Activated naive CD4-positive, alpha-beta T cell treated with anti-CD3 and anti-CD28 coated beads, Interleukin-2, amount 50 U/mL, for 24 hours (primary cell): ENCODE measurements around the gene CLCNKB.
"Not testable (repeated sequence)": the region's sequence is repeated elsewhere in the genome, so short reads cannot be mapped to it uniquely, and the experiment has no call there.

Experiments
- H3K27ac Mint-ChIP-seq: one replicate; pipeline ENCODE4 v1.8.0; 2021; ENCODE audit warnings: mild to moderate bottlenecking, mixed read lengths
- H3K27me3 Mint-ChIP-seq: one replicate; pipeline ENCODE4 v1.8.0; 2021; ENCODE audit warnings: mixed read lengths
- H3K36me3 Mint-ChIP-seq: one replicate; pipeline ENCODE4 v1.8.0; 2021; ENCODE audit warnings: mixed read lengths
- H3K4me1 Mint-ChIP-seq: one replicate; pipeline ENCODE4 v1.8.0; 2021; ENCODE audit warnings: mixed read lengths
- H3K4me3 Mint-ChIP-seq: one replicate; pipeline ENCODE4 v1.8.0; 2021; ENCODE audit warnings: mild to moderate bottlenecking, mixed read lengths
- H3K9me3 Mint-ChIP-seq: one replicate; pipeline ENCODE4 v1.8.0; 2021; ENCODE audit warnings: mixed read lengths

The CLCNKB gene

DNA sequence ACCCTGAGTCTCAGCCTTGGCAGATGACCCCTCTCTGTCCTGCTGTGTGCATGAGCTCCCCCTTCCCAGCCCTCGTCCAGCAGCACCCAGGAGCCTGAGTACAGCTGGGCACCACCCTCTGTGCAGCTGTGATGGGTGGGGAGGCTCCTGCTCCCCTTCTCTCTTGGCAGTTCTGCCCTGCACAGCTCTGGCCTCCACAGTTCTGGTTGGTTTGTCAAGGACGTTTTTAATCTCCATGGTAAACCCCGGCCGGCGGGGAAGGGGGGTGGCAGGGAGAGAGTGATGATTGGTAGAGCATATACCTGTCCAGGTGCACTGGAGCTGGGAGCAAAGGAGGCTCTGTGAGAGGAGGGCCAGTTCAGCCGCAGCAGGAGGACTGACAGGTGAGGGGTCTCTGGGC lies 21.9 kb upstream of the CLCNKB start, which contains the start of gene CLCNKA:
Gene CLCNKA, plus strand, starts transcription at position 356 of the 400 bp plus-strand sequence. CDS start 584 bp downstream, outside the sequence.
- Mint-ChIP-seq H3K4me3 (no peak within 1 kb of the TSS), H3K9me3 (no peaks in the 10 kb centered on the region), H3K27ac (no peak within 1 kb of the TSS), H3K27me3 (no peaks in the 10 kb centered on the region), H3K36me3 (no peaks in the 10 kb centered on the region), H3K4me1 (no peaks in the 10 kb centered on the region)

DNA sequence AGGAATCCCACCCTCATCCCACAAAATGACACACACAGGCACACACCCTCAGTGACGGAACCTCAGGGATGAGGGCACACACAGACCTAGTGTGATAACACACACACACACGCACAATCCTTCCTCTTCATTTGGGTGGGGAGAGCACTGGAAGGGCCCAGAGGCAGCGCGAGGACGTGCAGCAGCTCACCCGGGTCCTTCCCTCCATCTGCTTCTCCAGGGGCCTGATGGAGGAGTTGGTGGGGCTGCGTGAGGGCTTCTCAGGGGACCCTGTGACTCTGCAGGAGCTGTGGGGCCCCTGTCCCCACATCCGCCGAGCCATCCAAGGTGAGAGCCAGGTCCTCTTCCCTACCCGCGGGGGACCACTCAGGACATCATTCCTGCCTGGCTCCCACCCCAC lies 21.2 kb upstream of the CLCNKB start:
- Mint-ChIP-seq H3K4me3 (no peak overlapping the region), H3K27me3 (no peaks in the 10 kb centered on the region), H3K4me1 (no peaks in the 10 kb centered on the region), H3K9me3 (no peaks in the 10 kb centered on the region), H3K27ac (no peak overlapping the region), H3K36me3 (no peaks in the 10 kb centered on the region)

DNA sequence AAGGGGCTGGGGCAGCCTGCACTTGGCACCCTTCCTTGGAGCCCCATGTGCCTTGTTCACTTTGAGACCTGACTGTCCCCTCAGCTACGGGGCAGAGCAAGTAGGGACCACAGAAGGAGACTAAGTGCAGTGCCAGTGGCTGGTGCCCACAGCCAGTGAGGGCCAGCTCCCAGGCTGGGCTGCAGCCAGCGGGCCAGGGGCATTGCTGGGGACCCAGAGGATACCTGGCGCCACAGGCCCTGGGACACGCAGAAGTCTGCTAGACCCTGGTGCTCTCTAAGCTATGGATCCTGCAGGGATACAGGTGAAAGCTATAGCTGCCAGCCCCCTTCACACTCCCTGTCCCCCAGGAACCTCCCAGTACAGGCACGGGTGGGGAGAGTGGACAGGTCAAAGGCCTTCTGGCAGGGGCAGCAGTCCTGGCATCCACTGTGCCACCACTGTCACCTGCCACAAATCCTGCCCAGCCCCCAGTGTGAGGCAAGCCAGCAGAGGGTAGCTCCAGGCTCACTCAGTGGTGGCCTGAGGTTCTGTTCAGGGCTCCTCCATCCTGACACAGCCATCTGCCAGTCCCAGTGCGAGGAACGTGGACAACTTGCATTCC lies 20.4 kb upstream of the CLCNKB start:
- no peaks in the 10 kb centered on the region for H3K36me3 Mint-ChIP-seq
- H3K27ac Mint-ChIP-seq = no peak overlapping the region
- H3K4me3 Mint-ChIP-seq = no peak overlapping the region
- H3K4me1 Mint-ChIP-seq = no peaks in the 10 kb centered on the region
- H3K9me3 Mint-ChIP-seq = no peaks in the 10 kb centered on the region
- H3K27me3 Mint-ChIP-seq = peaks cover 2% of the 10 kb centered on the region

DNA sequence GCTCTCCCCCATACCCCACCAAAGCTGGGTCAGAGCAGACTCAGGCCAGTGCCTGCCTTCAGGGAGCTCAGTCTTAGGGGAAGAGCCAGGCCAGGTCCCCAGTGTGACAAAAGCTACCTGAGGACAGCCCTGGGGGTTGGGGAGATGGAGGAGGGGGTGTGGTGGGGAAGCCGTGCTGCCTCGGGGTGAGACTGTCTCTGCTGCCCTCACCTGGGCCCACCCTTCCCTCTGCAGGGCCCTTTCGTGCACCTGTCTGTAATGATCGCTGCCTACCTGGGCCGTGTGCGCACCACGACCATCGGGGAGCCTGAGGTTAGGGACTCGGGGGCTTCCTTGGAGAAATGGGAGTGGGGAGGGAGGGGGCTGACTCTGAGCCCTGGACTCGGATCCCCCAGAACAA lies 17.3 kb upstream of the CLCNKB start:
- not testable (repeated sequence) for H3K27me3 Mint-ChIP-seq, H3K4me3 Mint-ChIP-seq, H3K4me1 Mint-ChIP-seq, H3K9me3 Mint-ChIP-seq, H3K36me3 Mint-ChIP-seq, H3K27ac Mint-ChIP-seq

DNA sequence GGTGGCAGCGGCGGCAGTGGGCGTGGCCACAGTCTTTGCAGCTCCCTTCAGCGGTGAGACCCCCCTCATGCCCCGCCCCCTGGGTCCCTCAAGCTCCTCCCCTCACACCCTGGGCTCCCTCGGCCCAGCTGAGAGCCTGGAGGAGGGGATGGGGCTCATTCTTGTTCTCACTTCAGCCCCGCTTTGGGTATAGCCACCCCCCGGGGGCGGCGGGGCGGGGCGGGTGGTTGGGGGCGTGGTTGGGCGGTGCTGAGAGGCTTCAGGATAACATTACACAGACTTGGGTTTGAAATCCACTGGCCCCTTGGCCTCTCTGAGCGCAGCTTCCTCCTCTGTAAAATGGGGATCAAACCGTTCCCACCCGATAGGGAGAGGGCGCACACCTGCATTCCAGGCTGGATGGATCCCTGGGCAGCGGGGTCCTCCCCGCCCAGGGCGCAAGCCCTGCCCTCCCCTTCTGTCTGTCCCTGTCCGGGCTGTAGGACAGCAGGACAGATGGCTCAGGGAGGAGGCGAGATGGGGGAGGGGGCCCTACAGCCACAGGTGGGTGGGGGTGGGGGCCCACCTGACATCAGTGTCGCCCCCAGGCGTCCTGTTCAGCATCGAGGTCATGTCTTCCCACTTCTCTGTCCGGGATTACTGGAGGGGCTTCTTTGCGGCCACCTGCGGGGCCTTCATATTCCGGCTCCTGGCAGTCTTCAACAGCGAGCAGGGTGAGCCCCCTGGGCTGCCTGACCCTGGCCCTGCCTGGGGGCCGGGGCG lies 16.7 kb upstream of the CLCNKB start:
- Mint-ChIP-seq H3K27ac (no peak overlapping the region), H3K27me3 (peaks cover 8% of the 10 kb centered on the region), H3K4me3 (peak overlapping the region; percentile 38), H3K9me3 (no peaks in the 10 kb centered on the region), H3K4me1 (no peaks in the 10 kb centered on the region), H3K36me3 (no peaks in the 10 kb centered on the region)

DNA sequence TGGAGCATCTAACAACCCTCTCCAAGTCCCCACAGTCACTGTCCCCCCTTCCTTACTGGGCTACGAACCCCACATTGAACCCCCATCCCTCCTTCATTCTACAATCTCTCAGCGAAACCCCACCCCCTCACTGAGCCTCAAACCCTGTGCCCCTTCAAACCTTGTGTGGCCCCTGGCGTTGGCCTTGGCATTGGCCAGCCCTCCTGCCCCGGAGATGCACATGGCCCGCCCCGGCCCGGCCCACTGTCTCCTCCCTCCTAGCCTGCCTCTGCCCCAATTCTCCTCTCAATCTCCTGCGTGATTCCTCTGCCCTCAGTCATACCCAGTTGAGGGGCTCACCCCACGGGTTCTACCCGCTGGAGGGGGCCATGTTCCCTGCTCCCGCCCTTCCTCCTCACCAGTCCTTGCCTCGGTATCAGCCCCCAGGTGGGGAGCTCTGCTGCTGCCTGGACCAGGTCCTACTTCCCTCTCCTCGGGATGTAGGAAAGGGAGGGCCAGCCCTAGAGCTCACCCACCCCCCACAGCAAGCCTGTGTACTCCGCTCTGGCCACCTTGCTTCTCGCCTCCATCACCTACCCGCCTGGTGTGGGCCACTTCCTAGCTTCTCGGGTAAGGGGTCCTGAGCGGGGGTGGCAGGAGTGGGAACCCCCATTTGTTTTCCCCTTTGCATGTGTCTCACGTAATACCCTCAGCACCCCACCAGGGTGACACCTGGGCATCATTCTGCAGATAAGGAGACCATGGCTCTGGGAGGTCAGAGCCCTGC lies 15.2 kb upstream of the CLCNKB start:
- Mint-ChIP-seq H3K4me3 (no peak overlapping the region), H3K27me3 (peaks cover 8% of the 10 kb centered on the region), H3K27ac (no peak overlapping the region), H3K4me1 (no peaks in the 10 kb centered on the region), H3K36me3 (no peaks in the 10 kb centered on the region), H3K9me3 (no peaks in the 10 kb centered on the region)

DNA sequence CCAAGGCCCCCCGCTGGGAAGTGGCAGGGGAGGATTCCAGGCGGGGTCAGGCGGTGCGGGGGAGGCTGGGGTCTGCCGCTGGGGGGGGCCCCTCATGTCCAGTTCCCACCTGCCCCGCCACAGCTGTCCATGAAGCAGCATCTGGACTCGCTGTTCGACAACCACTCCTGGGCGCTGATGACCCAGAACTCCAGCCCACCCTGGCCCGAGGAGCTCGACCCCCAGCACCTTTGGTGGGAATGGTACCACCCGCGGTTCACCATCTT lies 14.6 kb upstream of the CLCNKB start:
- not testable (repeated sequence) for H3K36me3 Mint-ChIP-seq, H3K4me3 Mint-ChIP-seq, H3K9me3 Mint-ChIP-seq, H3K27ac Mint-ChIP-seq, H3K4me1 Mint-ChIP-seq, H3K27me3 Mint-ChIP-seq

DNA sequence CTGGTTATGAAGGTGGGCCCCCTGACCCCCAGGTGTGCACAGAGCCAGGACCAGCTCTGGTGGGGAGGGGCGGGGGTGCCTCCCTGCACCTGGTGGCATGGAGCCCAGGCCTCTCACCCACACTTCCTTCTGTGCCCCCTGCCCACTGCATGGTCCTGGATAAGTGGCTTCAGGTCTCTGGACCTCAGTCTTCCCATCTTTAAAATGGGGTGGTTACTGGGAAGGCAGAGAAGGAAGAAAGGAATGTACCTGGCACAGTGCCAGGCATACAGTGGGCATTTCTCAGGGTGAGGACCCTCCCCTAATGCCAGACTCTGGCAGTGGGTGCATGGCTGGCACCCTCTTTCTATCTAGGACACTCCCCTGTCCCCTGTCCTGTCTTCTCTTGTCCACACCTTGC lies 14.3 kb upstream of the CLCNKB start:
- H3K27me3 Mint-ChIP-seq = peaks cover 8% of the 10 kb centered on the region

DNA sequence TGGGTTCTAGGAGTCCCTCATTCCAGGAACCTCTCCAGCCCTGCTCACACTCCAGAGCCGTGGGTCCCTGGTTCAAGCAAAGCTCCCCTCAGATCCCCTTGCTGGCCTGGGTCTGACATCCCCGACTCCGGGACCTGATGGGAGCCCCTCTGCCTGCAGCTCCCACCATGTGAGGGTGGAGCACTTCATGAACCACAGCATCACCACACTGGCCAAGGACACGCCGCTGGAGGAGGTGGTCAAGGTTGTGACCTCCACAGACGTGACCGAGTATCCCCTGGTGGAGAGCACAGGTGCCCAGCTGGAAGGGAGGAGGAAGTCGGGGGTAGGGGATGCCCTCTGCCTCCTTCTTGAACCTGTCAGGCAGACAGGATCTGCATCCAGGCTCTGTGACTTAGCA lies 12.0 kb upstream of the CLCNKB start:
- Mint-ChIP-seq H3K27me3 (peaks cover 8% of the 10 kb centered on the region), H3K9me3 (no peaks in the 10 kb centered on the region), H3K36me3 (no peaks in the 10 kb centered on the region), H3K27ac (no peak overlapping the region), H3K4me3 (no peak overlapping the region), H3K4me1 (no peaks in the 10 kb centered on the region)

More for the DNA sequence above, 14.3 kb upstream of the CLCNKB start:
- no peaks in the 10 kb centered on the region for H3K36me3 Mint-ChIP-seq
- no peak overlapping the region for H3K4me3 Mint-ChIP-seq
- H3K27ac Mint-ChIP-seq = no peak overlapping the region
- H3K9me3 Mint-ChIP-seq = no peaks in the 10 kb centered on the region
- no peaks in the 10 kb centered on the region for H3K4me1 Mint-ChIP-seq

DNA sequence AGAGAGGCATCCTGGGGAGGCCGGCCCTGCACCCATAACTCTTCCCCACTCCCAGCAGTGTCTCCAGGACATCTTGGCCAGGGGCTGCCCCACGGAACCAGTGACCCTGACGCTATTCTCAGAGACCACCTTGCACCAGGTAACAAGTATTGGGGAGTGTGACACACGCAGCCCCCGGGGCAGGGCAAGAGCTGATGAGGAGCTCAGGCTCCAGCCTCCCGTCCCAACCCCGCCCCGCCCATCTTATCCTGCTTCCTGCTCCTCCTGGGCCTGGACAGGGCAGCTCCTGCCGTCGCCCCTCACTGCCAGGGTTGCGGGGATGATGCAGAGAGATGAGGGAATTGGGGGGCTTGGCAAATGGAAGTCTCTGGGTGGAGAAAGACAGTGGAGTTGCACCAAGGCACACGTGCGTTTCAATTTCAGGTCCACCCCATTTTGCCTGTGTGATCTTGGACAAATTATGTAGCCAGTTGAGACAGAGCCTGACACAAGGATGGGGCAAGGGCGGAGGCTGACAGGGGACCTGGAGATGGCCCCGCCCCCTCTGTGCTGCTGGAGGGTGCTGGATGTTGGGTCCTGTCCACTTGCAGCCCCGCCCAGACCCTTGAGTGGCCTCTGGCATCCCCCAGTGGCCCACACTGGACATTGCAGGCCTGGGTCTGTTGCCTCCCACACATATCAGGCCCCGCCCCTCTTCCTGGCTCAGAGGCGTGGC lies 11.0 kb upstream of the CLCNKB start:
- no peaks in the 10 kb centered on the region for H3K9me3 Mint-ChIP-seq
- H3K4me3 Mint-ChIP-seq = no peak overlapping the region
- H3K27ac Mint-ChIP-seq = no peak overlapping the region
- H3K4me1 Mint-ChIP-seq = no peaks in the 10 kb centered on the region
- no peaks in the 10 kb centered on the region for H3K36me3 Mint-ChIP-seq
- H3K27me3 Mint-ChIP-seq = peaks cover 8% of the 10 kb centered on the region

DNA sequence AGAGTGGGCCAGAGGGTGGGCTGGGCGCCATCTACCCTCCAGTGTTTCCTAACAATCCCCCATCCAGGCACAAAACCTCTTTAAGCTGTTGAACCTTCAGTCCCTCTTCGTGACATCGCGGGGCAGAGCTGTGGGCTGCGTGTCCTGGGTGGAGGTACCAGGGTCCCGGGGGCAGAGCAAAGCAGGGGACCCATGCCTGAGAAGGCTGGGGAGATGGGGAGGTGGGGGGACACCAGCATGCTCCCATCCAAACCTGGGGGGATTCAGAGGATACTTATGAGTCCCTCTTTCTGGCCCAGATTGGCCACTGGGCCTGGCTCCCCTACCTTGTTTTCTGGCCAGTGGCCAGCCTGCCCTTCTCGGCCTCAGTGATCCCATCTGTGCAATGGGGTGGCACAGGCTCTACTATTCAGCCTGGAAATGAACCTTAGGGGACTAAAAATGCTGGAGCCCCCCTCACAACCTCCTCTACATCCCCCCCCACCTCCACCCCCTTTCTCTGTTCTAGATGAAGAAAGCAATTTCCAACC lies 10.4 kb upstream of the CLCNKB start:
- not testable (repeated sequence) for H3K4me3 Mint-ChIP-seq, H3K9me3 Mint-ChIP-seq, H3K4me1 Mint-ChIP-seq, H3K27me3 Mint-ChIP-seq, H3K27ac Mint-ChIP-seq, H3K36me3 Mint-ChIP-seq

DNA sequence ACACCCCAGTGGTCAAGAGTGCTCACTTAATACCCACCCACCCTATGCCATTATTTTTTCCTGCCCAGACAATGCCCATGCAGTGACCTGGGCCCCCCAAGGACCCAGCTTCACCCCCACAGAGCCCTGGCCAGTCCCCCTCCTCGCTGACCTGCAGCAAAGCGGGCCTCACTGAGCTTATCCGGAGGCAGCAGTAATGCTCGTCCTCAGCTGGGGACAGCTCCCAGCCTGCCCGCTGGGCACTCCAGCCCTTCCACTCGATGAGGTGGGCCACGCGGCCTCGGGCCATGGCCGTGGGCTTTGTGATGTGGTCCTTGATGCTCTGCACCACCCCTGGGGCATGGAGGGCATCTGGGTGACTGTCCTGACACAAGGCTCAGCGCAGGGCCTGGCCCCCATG lies 7.1 kb upstream of the CLCNKB start:
- not testable (repeated sequence) for H3K36me3 Mint-ChIP-seq, H3K27ac Mint-ChIP-seq, H3K4me3 Mint-ChIP-seq, H3K4me1 Mint-ChIP-seq, H3K27me3 Mint-ChIP-seq, H3K9me3 Mint-ChIP-seq

DNA sequence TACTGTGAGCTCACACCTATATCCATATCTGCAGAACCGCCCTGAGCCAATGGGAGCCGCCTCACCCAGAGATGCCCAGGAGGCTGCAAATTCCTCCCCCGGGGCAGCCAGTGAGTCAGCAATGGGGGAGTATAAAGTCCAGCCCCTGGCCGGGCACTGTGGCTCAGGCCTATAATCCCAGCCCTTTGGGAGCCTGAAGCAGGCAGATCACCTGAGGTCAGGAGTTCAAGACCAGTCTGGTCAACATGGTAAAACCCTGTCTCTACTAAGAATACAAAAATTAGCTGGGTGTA lies 5.0 kb upstream of the CLCNKB start:
- Mint-ChIP-seq H3K36me3 (no peaks in the 10 kb centered on the region), H3K27ac (no peak overlapping the region), H3K4me3 (no peak overlapping the region), H3K9me3 (no peaks in the 10 kb centered on the region), H3K4me1 (no peaks in the 10 kb centered on the region), H3K27me3 (no peaks in the 10 kb centered on the region)

DNA sequence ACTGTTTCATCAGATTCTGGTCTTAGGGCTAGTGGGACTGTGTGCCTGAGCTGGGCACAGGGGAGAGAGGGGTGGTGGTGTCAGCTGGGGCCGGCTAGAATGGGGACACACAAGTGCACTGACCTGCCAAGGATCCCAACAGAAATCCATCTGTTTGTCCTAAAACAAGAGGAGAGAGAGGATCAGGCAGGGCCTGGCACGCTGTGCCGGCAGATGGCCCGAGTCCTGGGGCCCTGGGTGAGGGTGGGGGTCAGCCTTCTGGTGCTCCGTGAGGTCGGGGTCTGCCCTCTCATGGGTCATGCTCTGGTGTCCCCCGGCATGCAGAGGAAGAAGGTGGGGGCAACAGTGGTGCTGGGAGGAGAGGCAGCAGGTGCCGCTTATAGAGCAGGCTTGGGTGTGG lies 3.7 kb upstream of the CLCNKB start:
- H3K36me3 Mint-ChIP-seq, H3K4me3 Mint-ChIP-seq, H3K27ac Mint-ChIP-seq, H3K9me3 Mint-ChIP-seq, H3K27me3 Mint-ChIP-seq, H3K4me1 Mint-ChIP-seq: not testable (repeated sequence)

DNA sequence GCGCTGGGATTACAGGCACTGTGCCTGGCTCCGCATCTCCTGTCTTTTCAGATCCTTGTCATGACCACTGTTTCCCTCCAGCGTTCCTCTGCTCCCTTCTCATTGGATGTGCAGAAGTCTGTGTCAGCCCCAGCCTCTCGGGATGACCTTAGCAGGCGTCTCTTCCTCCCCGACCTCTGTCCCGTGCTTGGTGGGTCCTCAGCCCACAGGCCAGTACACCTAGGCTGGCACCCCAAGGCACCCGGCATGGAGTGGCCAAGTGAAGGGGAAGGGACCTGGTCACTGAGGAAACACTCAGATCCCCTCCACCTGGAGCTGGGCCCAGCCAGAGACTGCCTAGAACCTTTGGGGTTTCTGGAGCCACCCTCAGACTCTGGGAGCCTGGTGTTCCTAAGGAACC lies 2.4 kb upstream of the CLCNKB start:
- no peaks in the 10 kb centered on the region for H3K36me3 Mint-ChIP-seq
- H3K27me3 Mint-ChIP-seq = no peaks in the 10 kb centered on the region
- H3K4me1 Mint-ChIP-seq = no peaks in the 10 kb centered on the region
- no peak overlapping the region for H3K27ac Mint-ChIP-seq
- H3K4me3 Mint-ChIP-seq = no peak overlapping the region
- no peaks in the 10 kb centered on the region for H3K9me3 Mint-ChIP-seq

DNA sequence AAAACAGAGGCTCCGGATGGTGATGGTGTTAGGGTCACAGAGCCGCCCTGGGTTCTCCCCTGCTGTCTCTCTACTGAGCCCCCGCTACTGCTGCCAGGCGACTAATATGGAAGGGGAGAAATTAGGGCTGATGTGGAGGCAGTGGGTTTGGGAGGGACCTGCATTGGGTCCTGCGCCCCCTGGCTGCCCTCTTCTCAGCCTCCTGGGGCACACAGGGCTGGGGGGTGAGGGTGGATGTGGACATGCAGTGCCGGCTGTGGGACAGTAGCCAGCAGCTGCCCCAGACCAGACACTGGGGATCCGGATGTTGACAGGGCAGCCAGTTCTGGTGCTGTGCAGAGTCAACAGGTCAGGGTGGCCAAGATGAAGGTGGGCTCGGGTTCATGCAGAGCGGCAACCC lies 1.5 kb upstream of the CLCNKB start:
- H3K27me3 Mint-ChIP-seq = no peaks in the 10 kb centered on the region
- no peaks in the 10 kb centered on the region for H3K36me3 Mint-ChIP-seq
- H3K27ac Mint-ChIP-seq = no peak overlapping the region
- no peaks in the 10 kb centered on the region for H3K9me3 Mint-ChIP-seq
- H3K4me1 Mint-ChIP-seq = no peaks in the 10 kb centered on the region
- H3K4me3 Mint-ChIP-seq = no peak overlapping the region
